NB4 (cell line): ENCODE data around the gene RPS6KA2.

Experiments
- CTCF ChIP-seq: IDR thresholded peaks from one replicate; pipeline ENCODE4 v1.5.1; 2012; ENCODE audit warnings: low read depth, low read length
- POLR2A ChIP-seq: IDR thresholded peaks from 2 replicates; pipeline ENCODE4 v1.6.1; 2011; ENCODE audit warnings: mild to moderate bottlenecking; ENCODE audit not compliant: insufficient read length; ENCODE audit errors: extremely low read depth
- TF ChIP-seq, protein P1 (sequence below): IDR thresholded peaks from 2 replicates; pipeline ENCODE4 v1.6.1; 2011; ENCODE audit warnings: low read depth, low read length

DNA sequence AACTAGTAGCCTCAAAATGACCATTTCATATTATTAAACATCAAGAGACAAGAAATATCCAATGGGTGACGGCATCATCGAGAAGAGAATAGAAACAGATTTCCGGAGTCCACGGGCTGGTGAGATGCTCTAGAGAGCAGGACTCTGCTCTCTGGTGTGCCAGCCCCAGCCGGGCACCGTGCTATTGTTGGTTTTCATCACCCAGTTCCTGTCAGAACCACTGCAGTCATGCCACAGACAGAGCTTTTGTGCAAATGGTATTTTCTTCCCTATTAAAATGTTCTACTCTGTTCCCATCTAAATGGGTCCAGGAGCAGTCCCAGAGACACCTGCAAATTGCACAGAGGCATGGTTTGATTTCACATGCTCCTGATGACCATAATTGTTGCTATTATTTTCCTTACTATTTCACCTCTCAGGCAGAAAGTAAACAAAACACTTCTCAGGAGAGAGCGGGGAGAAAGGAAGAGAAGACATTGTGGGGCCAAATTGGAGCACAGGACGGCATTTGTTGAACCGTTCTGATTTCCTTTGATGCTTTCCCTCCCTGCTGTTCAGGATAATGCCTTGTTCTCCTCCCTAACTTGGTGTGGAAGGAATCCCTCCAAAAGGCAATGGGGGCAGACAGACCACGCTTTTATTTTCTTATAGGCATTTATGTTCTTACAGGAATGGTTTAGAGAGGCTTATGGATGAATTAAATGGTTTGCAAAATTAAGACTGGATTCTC, 29.2 kb downstream of the RPS6KA2 start:
- TF ChIP-seq CTCF (no peak), POLR2A (no peak)
- TF ChIP-seq, protein P1, sequence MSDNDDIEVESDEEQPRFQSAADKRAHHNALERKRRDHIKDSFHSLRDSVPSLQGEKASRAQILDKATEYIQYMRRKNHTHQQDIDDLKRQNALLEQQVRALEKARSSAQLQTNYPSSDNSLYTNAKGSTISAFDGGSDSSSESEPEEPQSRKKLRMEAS = no peak
